ENCODE results near the gene CDC20. TPM values are rescaled to one million over a fixed set of nuclear protein-coding genes. Genes with fewer than 3 reads are reported as not detected.

CDC20 gene
- total and polyA plus RNA-seq, 2 of the 4 experiments (the other 2 are of a cell fraction), result 103 to 107 TPM

DNA sequence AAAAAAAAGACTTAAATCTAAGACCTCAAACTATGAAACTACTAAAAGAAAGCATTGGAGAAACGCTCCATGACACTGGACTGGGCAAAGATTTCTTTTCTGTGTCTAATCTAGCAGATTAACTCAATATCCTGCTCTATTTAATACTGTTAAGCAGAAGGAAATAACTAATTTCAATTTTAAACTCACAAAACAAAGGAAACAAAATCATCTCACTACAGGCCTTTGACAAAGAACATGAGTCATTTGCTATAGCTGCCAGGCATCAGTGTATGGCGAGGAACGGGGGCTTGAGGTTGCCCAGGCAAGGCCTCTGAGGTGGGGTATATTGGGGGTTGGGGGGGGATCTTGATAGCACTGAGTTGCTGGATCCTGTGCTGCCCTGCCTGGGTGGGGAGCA is 51.8 kb downstream of the CDC20 start:
- no peak overlapping the region for H3K27ac ChIP-seq (ENCODE audit: insufficient read depth, low read length)
- no peak overlapping the region for H2AK9ac ChIP-seq (replicated peaks; ENCODE audit: low read depth, low read length, poor library complexity)
- H3K9me1 ChIP-seq (ENCODE audit: insufficient read depth, low read length), result no peaks in the 10 kb centered on the region
- no peak overlapping the region for H3K4me2 ChIP-seq (ENCODE audit: low read depth, low read length)
- H4K91ac ChIP-seq (ENCODE audit: insufficient read depth, low read depth, low read length), result no peak overlapping the region
- no peak overlapping the region for H2BK15ac ChIP-seq (ENCODE audit: low read depth, low read length)
- peaks cover under 1% of the 10 kb centered on the region; the same call in 1 of the 2 replicates for H3K4me1 ChIP-seq (ENCODE audit: control insufficient read depth, insufficient read depth, low read length)
- POLR2A ChIA-PET (ENCODE audit: unreplicated experiment), result no interaction called here
- no peak overlapping the region for H3K56ac ChIP-seq (ENCODE audit: extremely low read depth, insufficient read depth, low read length)
- H4K8ac ChIP-seq (ENCODE audit: low read depth in 2 of 2, low read length in 2 of 2), result no peak overlapping the region
- H4K20me1 ChIP-seq (ENCODE audit: insufficient read depth, low read length), result no peaks in the 10 kb centered on the region
- DNase-seq, result no peak
- no TSS peak for BruUV-seq (replicated peaks)
- no peak overlapping the region for H3K4ac ChIP-seq (ENCODE audit: low read depth, low read length)
- no peak overlapping the region for H4K5ac ChIP-seq (ENCODE audit: low read depth, low read length)
- dilution Hi-C loops (cut with HindIII; ENCODE audit: low sequenced_read_pairs, unreplicated experiment), result no loop called here
- ATAC-seq (ENCODE audit: low read depth), result no peak
- H3K18ac ChIP-seq (ENCODE audit: low read depth, low read length), result no peak overlapping the region
- H3K9ac ChIP-seq (ENCODE audit: low read depth, low read length), result no peak overlapping the region
- H2AK5ac ChIP-seq (ENCODE audit: low read depth, low read length), result no peak overlapping the region
- CTCF ChIA-PET, result no interaction called here
- no peak overlapping the region for H2AFZ ChIP-seq (replicated peaks; ENCODE audit: low read length, poor library complexity)
- no peaks in the 10 kb centered on the region for H3K9me3 ChIP-seq (ENCODE audit: control insufficient read depth, insufficient read depth, low read length)
- no peak overlapping the region for H2BK20ac ChIP-seq (ENCODE audit: low read depth, low read length)
- H3K36me3 ChIP-seq (ENCODE audit: control insufficient read depth, insufficient read depth, low read length), result peaks cover 28% of the 10 kb centered on the region
- no peak overlapping the region for H3K23ac ChIP-seq (ENCODE audit: low read depth, low read length)
- WGBS, 2 experiments (ENCODE audit: extremely low coverage in 2 of 2, insufficient read length in 1 of 2), result no CpG with 5 or more reads among the region's 3 CpGs
- in situ Hi-C loops (cut with MboI; ENCODE audit: low sequenced_read_pairs), result loop anchor here (5.0 to 25.0 kb wide), 2 partner anchors 183 to 498 kb away; no protein-coding TSS in a partner anchor
- TF ChIP-seq MAFK (IDR thresholded peaks at IDR 0.05; ENCODE audit: low read depth, low read length) (no peak), FOS (IDR thresholded peaks at IDR 0.05; ENCODE audit: low read depth, low read length) (no peak), MAZ (IDR thresholded peaks at IDR 0.05; ENCODE audit: borderline replicate concordance, low read depth, low read length) (no peak), RFX5 (IDR thresholded peaks at IDR 0.05; ENCODE audit: low read depth, low read length) (no peak), CHD1 (IDR thresholded peaks at IDR 0.05; ENCODE audit: low read depth, low read length) (no peak), BHLHE40 (IDR thresholded peaks at IDR 0.05; ENCODE audit: low read depth, low read length) (no peak)
- TF ChIP-seq, protein P1, sequence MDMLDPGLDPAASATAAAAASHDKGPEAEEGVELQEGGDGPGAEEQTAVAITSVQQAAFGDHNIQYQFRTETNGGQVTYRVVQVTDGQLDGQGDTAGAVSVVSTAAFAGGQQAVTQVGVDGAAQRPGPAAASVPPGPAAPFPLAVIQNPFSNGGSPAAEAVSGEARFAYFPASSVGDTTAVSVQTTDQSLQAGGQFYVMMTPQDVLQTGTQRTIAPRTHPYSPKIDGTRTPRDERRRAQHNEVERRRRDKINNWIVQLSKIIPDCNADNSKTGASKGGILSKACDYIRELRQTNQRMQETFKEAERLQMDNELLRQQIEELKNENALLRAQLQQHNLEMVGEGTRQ (IDR thresholded peaks at IDR 0.05; ENCODE audit: low read depth, low read length), result no peak
- TF ChIP-seq, protein P2, sequence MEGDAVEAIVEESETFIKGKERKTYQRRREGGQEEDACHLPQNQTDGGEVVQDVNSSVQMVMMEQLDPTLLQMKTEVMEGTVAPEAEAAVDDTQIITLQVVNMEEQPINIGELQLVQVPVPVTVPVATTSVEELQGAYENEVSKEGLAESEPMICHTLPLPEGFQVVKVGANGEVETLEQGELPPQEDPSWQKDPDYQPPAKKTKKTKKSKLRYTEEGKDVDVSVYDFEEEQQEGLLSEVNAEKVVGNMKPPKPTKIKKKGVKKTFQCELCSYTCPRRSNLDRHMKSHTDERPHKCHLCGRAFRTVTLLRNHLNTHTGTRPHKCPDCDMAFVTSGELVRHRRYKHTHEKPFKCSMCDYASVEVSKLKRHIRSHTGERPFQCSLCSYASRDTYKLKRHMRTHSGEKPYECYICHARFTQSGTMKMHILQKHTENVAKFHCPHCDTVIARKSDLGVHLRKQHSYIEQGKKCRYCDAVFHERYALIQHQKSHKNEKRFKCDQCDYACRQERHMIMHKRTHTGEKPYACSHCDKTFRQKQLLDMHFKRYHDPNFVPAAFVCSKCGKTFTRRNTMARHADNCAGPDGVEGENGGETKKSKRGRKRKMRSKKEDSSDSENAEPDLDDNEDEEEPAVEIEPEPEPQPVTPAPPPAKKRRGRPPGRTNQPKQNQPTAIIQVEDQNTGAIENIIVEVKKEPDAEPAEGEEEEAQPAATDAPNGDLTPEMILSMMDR (conservative IDR thresholded peaks at IDR 0.05; ENCODE audit: low read depth, low read length), result no peak
- no peak overlapping the region for H2BK5ac ChIP-seq (ENCODE audit: low read depth, low read length, poor library complexity, severe bottlenecking)
- peaks cover 7 to 9% of the 10 kb centered on the region in 2 experiments; a peak in 2 of 4 replicates for H3K79me1 ChIP-seq (ENCODE audit: low read depth in 1 of 2, low read length in 2 of 2)
- H3K27me3 ChIP-seq (ENCODE audit: control insufficient read depth, insufficient read depth, low read length), result no peaks in the 10 kb centered on the region
- intact Hi-C loops (cut with micrococcal nuclease), result loop anchor here (5.0 kb wide), 1 partner anchor 498 kb away; no protein-coding TSS in a partner anchor
- H2BK120ac ChIP-seq (ENCODE audit: low read depth, low read length), result no peak overlapping the region
- no peak overlapping the region for H3K4me3 ChIP-seq (ENCODE audit: insufficient read depth, low read depth, low read length)
- H3K14ac ChIP-seq (replicated peaks; ENCODE audit: low read depth, low read length), result no peak overlapping the region

Data from IMR-90 (cell line).